H1 (cell line): ENCODE results near the gene ICE1. TPM values are rescaled to one million over a fixed set of nuclear protein-coding genes. Genes with fewer than 3 reads are reported as not detected.

Experiments used
- CTCF ChIA-PET: fragments of 300-600 bp; sonication (Branson Sonifier 250); formaldehyde crosslinking; loops from one replicate; lab custom pipeline; 2021; ENCODE audit not compliant: partially characterized antibody; lab: Charles Lee
- POLR2A ChIA-PET: fragments of 300-600 bp; sonication (Branson Sonifier 250); formaldehyde crosslinking; loops from one replicate; lab custom pipeline; 2021; ENCODE audit warnings: inconsistent platforms; ENCODE audit not compliant: partially characterized antibody; lab: Charles Lee
- DNase-seq, 2 experiments: peaks; one replicate each; pipeline versions ENCODE4 v3.0.0 to v3.0.0-alpha.2; 2010 to 2022; ENCODE audit warnings: low spot score in 2 of 2, low read depth in 1 of 2, mixed read lengths in 1 of 2
- FAIRE-seq: peaks from 2 replicates; lab custom pipeline; 2011; peaks lifted over from hg19 to GRCh38; lab: Jason Lieb, UNC
- H2AFZ ChIP-seq: 2 replicates; pipeline ENCODE4 v1.8.1; 2012; ENCODE audit warnings: low read length, inconsistent platforms
- H2AK5ac ChIP-seq: 2 replicates; pipeline ENCODE4 v1.6.1; 2013; ENCODE audit warnings: low read depth, low read length
- H2BK120ac ChIP-seq: replicated peaks from 2 replicates; pipeline ENCODE3; 2013; ENCODE audit warnings: low read depth, low read length, inconsistent platforms
- H2BK12ac ChIP-seq: 2 replicates; pipeline ENCODE4 v1.6.1; 2013; ENCODE audit warnings: low read depth, low read length
- H2BK15ac ChIP-seq: 2 replicates; pipeline ENCODE4 v1.6.1; 2013; ENCODE audit warnings: low read length
- H2BK20ac ChIP-seq: 2 replicates; pipeline ENCODE4 v1.6.1; 2013; ENCODE audit warnings: low read length
- H2BK5ac ChIP-seq: 2 replicates; pipeline ENCODE4 v1.6.1; 2013; ENCODE audit warnings: low read depth, low read length
- H3K14ac ChIP-seq: 2 replicates; pipeline ENCODE4 v1.6.1; 2013; ENCODE audit warnings: inconsistent platforms; ENCODE audit not compliant: insufficient read length
- H3K18ac ChIP-seq: 2 replicates; pipeline ENCODE4 v1.6.1; 2013; ENCODE audit warnings: low read length; ENCODE audit errors: extremely low read depth
- H3K23ac ChIP-seq: 2 replicates; pipeline ENCODE4 v1.6.1; 2013; ENCODE audit warnings: inconsistent platforms; ENCODE audit not compliant: insufficient read length
- H3K23me2 ChIP-seq: 2 replicates; pipeline ENCODE4 v1.6.1; 2013; ENCODE audit warnings: low read depth, low read length
- H3K27ac ChIP-seq: 2 replicates; pipeline ENCODE4 v1.6.1; 2011; ENCODE audit warnings: low read depth, low read length, inconsistent platforms
- H3K27me3 ChIP-seq, 4 experiments: replicated peaks in 1 of 4; 1 replicate in 1 of 4; 2 replicates in 3 of 4; pipeline versions ENCODE4 v1.6.1 to v1.8.1; 2011 to 2013; ENCODE audit warnings: low read length in 3 of 4, mild to moderate bottlenecking in 3 of 4, inconsistent platforms in 2 of 4, mixed read lengths in 2 of 4, moderate library complexity in 1 of 4; ENCODE audit not compliant: control insufficient read depth in 3 of 4, insufficient read depth in 3 of 4; ENCODE audit errors: extremely low read depth in 1 of 4
- H3K36me3 ChIP-seq, 4 experiments: 2 replicates each; pipeline versions ENCODE4 v1.6.1 to v1.8.1; 2011 to 2013; ENCODE audit warnings: mild to moderate bottlenecking in 4 of 4, low read length in 3 of 4, moderate library complexity in 2 of 4, control low read depth in 1 of 4, inconsistent platforms in 1 of 4; ENCODE audit not compliant: insufficient read depth in 4 of 4, control insufficient read depth in 2 of 4
- H3K4ac ChIP-seq: replicated peaks from 2 replicates; pipeline ENCODE3; 2013; ENCODE audit warnings: low read length, low read depth, mixed read lengths, inconsistent platforms; ENCODE audit not compliant: insufficient read length
- H3K4me1 ChIP-seq, 4 experiments: replicated peaks in 1 of 4; 1 replicate in 1 of 4; 2 replicates in 3 of 4; pipeline versions ENCODE4 v1.6.1 to v1.8.1; 2011 to 2013; ENCODE audit warnings: low read length in 3 of 4, inconsistent platforms in 2 of 4, mixed read lengths in 1 of 4; ENCODE audit not compliant: insufficient read depth in 4 of 4, control insufficient read depth in 3 of 4
- H3K4me2 ChIP-seq, 2 experiments: 2 replicates each; pipeline versions ENCODE4 v1.6.1 to v1.8.1; 2011 to 2013; ENCODE audit warnings: low read depth in 2 of 2, low read length in 2 of 2, control low read depth in 1 of 2, inconsistent platforms in 1 of 2, mild to moderate bottlenecking in 1 of 2; ENCODE audit not compliant: insufficient read depth in 1 of 2
- H3K4me3 ChIP-seq, 4 experiments: fragments of 200-600, 300-600 bp in 1 of 4; sonication (generic), shearing (Covaris generic), sonication (Bioruptor Twin) in 1 of 4; 2 replicates each; pipeline versions ENCODE4 v1.5.1 to v1.8.1; 2011 to 2016; ENCODE audit warnings: low read length in 4 of 4, low read depth in 3 of 4, control low read depth in 2 of 4, inconsistent platforms in 2 of 4, mild to moderate bottlenecking in 2 of 4, mixed read lengths in 1 of 4, moderate library complexity in 1 of 4; ENCODE audit not compliant: insufficient read depth in 2 of 4; ENCODE audit errors: extremely low read depth in 1 of 4
- H3K56ac ChIP-seq: replicated peaks from 2 replicates; pipeline ENCODE3; 2013; ENCODE audit warnings: low read depth, mild to moderate bottlenecking, mixed read lengths, low read length, inconsistent platforms; ENCODE audit not compliant: insufficient read length
- H3K79me1 ChIP-seq: 2 replicates; pipeline ENCODE4 v1.6.1; 2013; ENCODE audit warnings: low read depth, low read length, control low read depth
- H3K79me2 ChIP-seq, 2 experiments: 2 replicates each; pipeline versions ENCODE4 v1.6.1 to v1.8.1; 2012 to 2013; ENCODE audit warnings: low read length in 2 of 2, mild to moderate bottlenecking in 2 of 2, inconsistent platforms in 1 of 2; ENCODE audit not compliant: insufficient read depth in 2 of 2, control insufficient read depth in 1 of 2
- H3K9ac ChIP-seq, 4 experiments: replicated peaks in 1 of 4; 1 replicate in 1 of 4; 2 replicates in 3 of 4; pipeline versions ENCODE4 v1.6.1 to v1.8.1; 2011 to 2013; ENCODE audit warnings: low read depth in 3 of 4, low read length in 3 of 4, control low read depth in 2 of 4, mild to moderate bottlenecking in 2 of 4, moderate library complexity in 2 of 4, inconsistent platforms in 1 of 4; ENCODE audit errors: extremely low read depth in 1 of 4
- H3K9me3 ChIP-seq, 2 experiments: 2 replicates each; pipeline versions ENCODE4 v1.6.1 to v1.8.1; 2012 to 2013; ENCODE audit warnings: mild to moderate bottlenecking in 2 of 2, moderate library complexity in 2 of 2, control low read depth in 1 of 2, inconsistent platforms in 1 of 2, low read depth in 1 of 2, low read length in 1 of 2, mixed read lengths in 1 of 2; ENCODE audit not compliant: insufficient read depth in 2 of 2
- H4K20me1 ChIP-seq, 2 experiments: replicated peaks in 1 of 2; 2 replicates each; pipeline versions ENCODE3 to v1.8.1; 2011 to 2013; ENCODE audit warnings: inconsistent platforms in 2 of 2, low read length in 2 of 2, mild to moderate bottlenecking in 1 of 2; ENCODE audit not compliant: insufficient read depth in 2 of 2, control insufficient read depth in 1 of 2
- H4K5ac ChIP-seq: 2 replicates; pipeline ENCODE4 v1.6.1; 2013; ENCODE audit warnings: low read length, low read depth, mixed read lengths, inconsistent platforms; ENCODE audit not compliant: insufficient read length
- H4K8ac ChIP-seq: 2 replicates; pipeline ENCODE4 v1.8.0; 2013; ENCODE audit warnings: mild to moderate bottlenecking, moderate library complexity, low read length, inconsistent platforms; ENCODE audit not compliant: insufficient read depth; ENCODE audit errors: extremely low read depth
- H4K91ac ChIP-seq: replicated peaks from 2 replicates; pipeline ENCODE3; 2013; ENCODE audit warnings: low read length, mixed read lengths, inconsistent platforms; ENCODE audit not compliant: insufficient read length
- ATF2 ChIP-seq: IDR thresholded peaks from 2 replicates; pipeline ENCODE4 v1.6.1; 2012; ENCODE audit warnings: low read length, inconsistent platforms
- CEBPB ChIP-seq: IDR thresholded peaks from 2 replicates; pipeline ENCODE4 v1.6.1; 2012; ENCODE audit warnings: low read depth, low read length
- CHD1 ChIP-seq: IDR thresholded peaks from 2 replicates; pipeline ENCODE4 v1.6.1; 2012; ENCODE audit warnings: low read depth, low read length, improper control_type of control experiment
- HDAC2 ChIP-seq, 2 experiments: fragments of 300-600 bp in 1 of 2; sonication (generic) in 1 of 2; IDR thresholded peaks; 2 replicates each; pipeline ENCODE4 v1.6.1; 2011 to 2012; ENCODE audit warnings: low read depth in 2 of 2, low read length in 2 of 2, mild to moderate bottlenecking in 2 of 2, moderate library complexity in 2 of 2, borderline replicate concordance in 1 of 2, inconsistent platforms in 1 of 2
- POLR2AphosphoS5 ChIP-seq: IDR thresholded peaks from 2 replicates; pipeline ENCODE4 v1.6.1; 2011; ENCODE audit warnings: low read depth, low read length
- USF2 ChIP-seq: IDR thresholded peaks from 2 replicates; pipeline ENCODE4 v1.6.1; 2011; ENCODE audit warnings: low read length, improper control_type of control experiment
- WGBS, 2 experiments: shearing (Covaris generic) in 1 of 2; methylation state at CpG; one replicate each; pipeline versions ENCODE4 v1.1.6 to v1.1.7; 2013 to 2015; ENCODE audit warnings: low lambda C conversion rate in 2 of 2, mixed read lengths in 2 of 2, inconsistent platforms in 1 of 2, low coverage in 1 of 2, missing lambda C conversion rate in 1 of 2; ENCODE audit not compliant: insufficient replicate concordance in 2 of 2, insufficient coverage in 1 of 2, insufficient read length in 1 of 2; ENCODE audit errors: extremely low coverage in 1 of 2, missing lambda C conversion rate in 1 of 2; 5-methylcytosine and 5-hydroxymethylcytosine counted together
- polyA plus RNA-seq, 7 experiments: library from polyadenylated mRNA; depleted of rRNA in 3 of 7; stranded (reverse) in 5 of 7; unstranded in 2 of 7; fragments of >200 nt in 5 of 7; fragments of 200-250 nt in 2 of 7; gene quantifications; 1 replicate in 5 of 7; 2 replicates in 1 of 7; 4 replicates in 1 of 7; pipeline versions ENCODE4 v1.2.1 to v1.2.3, GENCODE V29; 2011 to 2013; ENCODE audit warnings: missing spikeins in 2 of 7, mixed read lengths in 2 of 7
- total RNA-seq: library from RNA; stranded (reverse); fragmentation: NEBNext Ultra II Directional; extraction: Animal tissue kit (Norgen Biotek cat#: 25700); gene quantifications from 2 replicates; pipeline ENCODE4 v1.2.1, GENCODE V29; 2021

The ICE1 gene
- total and polyA plus RNA-seq, 2 of the 8 experiments (the other 6 are each of a cell fraction or from before 2014, with no cell fraction given), result 11.8 to 53.9 TPM

- TF ChIP-seq ATF2 (no peak), POLR2AphosphoS5 (peak; percentile 14; the same call in 1 of the 2 replicates), HDAC2 (IDR thresholded peaks at IDR 0.05; ENCODE audit: borderline replicate concordance in 1 of 2, low read depth in 2 of 2, low read length in 2 of 2) (no peak), CHD1 (no peak), USF2 (no peak), CEBPB (no peak)
- WGBS, 2 experiments, result 86% methylated on average over 9 of the region's 9 CpGs; no CpG with 5 or more reads in 1 of the 2 experiments
- H3K27ac ChIP-seq, result no peak overlapping the region
Measured at GRCh38 chr5:5490774-5491347, 68.4 kb downstream of the ICE1 start.

More at GRCh38 chr5:5490774-5491347, 68.4 kb downstream of the ICE1 start:
- ChIA-PET POLR2A (interaction anchor here (0.5 kb wide), 1 partner anchor 8 kb away, joined by 4 read pairs; no protein-coding TSS in a partner anchor), CTCF (interaction anchor here (0.6 to 2.6 kb wide), 6 partner anchors 196 to 615 kb away, joined by 3 to 21 read pairs (median 4); no protein-coding TSS in a partner anchor)
- Histone ChIP-seq H4K5ac (no peak overlapping the region), H2BK120ac (no peak overlapping the region), H3K4me2 (no peak overlapping the region), H3K4me1 (peaks cover 0 to 4% (median 0%) of the 10 kb centered on the region in 4 experiments; a peak in 2 of 7 replicates), H3K23me2 (peaks cover 3% of the 10 kb centered on the region; the same call in 1 of the 2 replicates), H2BK20ac (no peak overlapping the region), H2BK5ac (no peak overlapping the region), H3K4me3 (no peak overlapping the region), H3K9ac (no peak overlapping the region), H4K20me1 (no peaks in the 10 kb centered on the region), H3K79me2 (no peaks in the 10 kb centered on the region), H3K14ac (no peak overlapping the region), H3K79me1 (no peaks in the 10 kb centered on the region), H4K91ac (no peak overlapping the region), H3K9me3 (no peaks in the 10 kb centered on the region), H2AFZ (no peak overlapping the region), H3K18ac (no peak overlapping the region), H3K4ac (no peak overlapping the region), H2AK5ac (no peak overlapping the region), H3K23ac (no peak overlapping the region), H3K36me3 (peaks cover 0 to 10% (median 7%) of the 10 kb centered on the region in 4 experiments; a peak in 6 of 8 replicates), H2BK15ac (no peak overlapping the region), H3K27me3 (0 out of 7 replicates have a peak, but pooled peaks cover 0 to 1% (median under 1%) of the 10 kb centered on the region in 4 experiments), H4K8ac (no peak overlapping the region), H3K56ac (no peak overlapping the region), H2BK12ac (no peak overlapping the region)
- FAIRE-seq (no peak), DNase-seq (no peak)
